ENCODE results near the gene PRR3. TPM values are rescaled to one million over a fixed set of nuclear protein-coding genes. Genes with fewer than 3 reads are reported as not detected.

Gene PRR3
- total and polyA plus RNA-seq, 9 of the 15 experiments (the other 6 are each of a cell fraction or from before 2014, with no cell fraction given), result 23.5 to 59.6 (median 28.8) TPM

DNA sequence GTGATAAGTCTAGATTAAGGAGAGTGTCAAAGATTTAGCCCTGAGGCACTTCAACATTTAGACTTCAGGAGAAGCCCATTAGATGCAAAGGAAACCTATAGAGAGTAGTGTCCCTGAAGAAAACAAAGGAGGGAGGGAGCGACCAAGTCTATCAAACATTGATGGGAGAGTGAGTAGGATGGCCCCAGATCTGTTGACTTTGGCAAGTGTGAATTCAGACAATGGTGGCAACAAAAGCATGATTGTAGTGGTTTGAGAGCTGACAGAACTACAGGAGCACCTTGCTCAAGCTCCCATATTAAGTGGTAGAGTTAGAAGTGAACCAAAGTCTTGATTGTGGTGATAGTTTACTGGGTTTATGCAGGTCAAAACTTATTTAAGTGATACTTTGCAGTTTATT, 13.2 kb downstream of the PRR3 start (continued):
- TF ChIP-seq SIX5 (IDR thresholded peaks at IDR 0.05; ENCODE audit: borderline replicate concordance in 1 of 2, insufficient read depth in 1 of 2, low read depth in 1 of 2, low read length in 2 of 2), result no peak

GRCh38 chr6:30570740-30571074, 13.6 kb downstream of the PRR3 start:
- peak overlapping the region; percentile 87 for H2AFZ ChIP-seq (ENCODE audit: low read depth, low read length)
- peaks cover 10% of the 10 kb centered on the region for H3K9me1 ChIP-seq (ENCODE audit: control insufficient read depth, insufficient read depth, low read length)
- DNase-seq (ENCODE audit: extremely low read depth in 1 of 4, low spot score in 3 of 4) (peak in 3 of 4 experiments; percentile 32 to 47 (median 46)), FAIRE-seq (no peak), ATAC-seq (peak; percentile 22)
- H3K4me1 ChIP-seq (replicated peaks in 1 of 2; ENCODE audit: control insufficient read depth in 2 of 2, insufficient read depth in 2 of 2, low read length in 2 of 2), result peaks cover 24 to 37% of the 10 kb centered on the region in 2 experiments
- in situ Hi-C loops (cut with MboI), result no loop called here
- no peaks in the 10 kb centered on the region for H3K27me3 ChIP-seq (ENCODE audit: control insufficient read depth in 2 of 2, insufficient read depth in 2 of 2, low read length in 2 of 2)
- H4K20me1 ChIP-seq (replicated peaks; ENCODE audit: control insufficient read depth, insufficient read depth, low read length), result peaks cover 12% of the 10 kb centered on the region; the same call in 1 of the 2 replicates
- WGBS (ENCODE audit: insufficient coverage, low coverage, missing lambda C conversion rate), result under 1% methylated on average over 18 of the region's 18 CpGs
- TSS peak; percentile 84 for BruUV-seq (replicated peaks)
- no peaks in the 10 kb centered on the region for H3K9me3 ChIP-seq (replicated peaks; ENCODE audit: control insufficient read depth, insufficient read depth, low read depth, low read length)
- ChIA-PET CTCF (ENCODE audit: low intra/inter-chr PET ratio) (no interaction called here), POLR2A (interaction anchor here (0.6 to 3.2 kb wide), 12 partner anchors 10 to 142 kb away, joined by 3 to 38 read pairs (median 6); partner anchors contain the start of genes GNL1 and PRR3)
- H3K79me2 ChIP-seq (ENCODE audit: control insufficient read depth, insufficient read depth, low read length), result peaks cover 62% of the 10 kb centered on the region
- peak overlapping the region; percentile 67 for H3K4me3 ChIP-seq
- peak overlapping the region; percentile 92 for H3K27ac ChIP-seq (ENCODE audit: extremely low read depth, low read depth, low read length)
- intact Hi-C loops (cut with micrococcal nuclease), result loop anchor here (1.0 kb wide), 1 partner anchor 13 kb away; the partner anchor contains the start of gene PRR3
- H3K4me2 ChIP-seq (ENCODE audit: insufficient read depth, low read length), result peak overlapping the region; percentile 90
- H3K9ac ChIP-seq (ENCODE audit: insufficient read depth in 1 of 2, low read depth in 2 of 2, low read length in 2 of 2), result peak overlapping the region; percentile 84 to 95
- H3K36me3 ChIP-seq (ENCODE audit: control insufficient read depth, insufficient read depth, low read length), result peaks cover 48% of the 10 kb centered on the region
- TF ChIP-seq ZNF699 (CRISPR knock-in tag; IDR thresholded peaks at IDR 0.05; ENCODE audit: insufficient replicate concordance) (no peak), GABPA (tag; conservative IDR thresholded peaks at IDR 0.05; ENCODE audit: low read depth) (no peak), PRMT5 (CRISPR knock-in tag; IDR thresholded peaks at IDR 0.05) (no peak), POLR2H (tag; IDR thresholded peaks at IDR 0.05; ENCODE audit: low read depth) (no peak), TRIM24 (IDR thresholded peaks at IDR 0.05) (0 out of 4 replicates have a peak, but pooled peaks of 1 of the 2 experiments have one; percentile 4), ZNF12 (CRISPR knock-in tag; IDR thresholded peaks at IDR 0.05) (0 out of 2 replicates have a peak, but pooled peaks have one; percentile 30), TAF15 (IDR thresholded peaks at IDR 0.05; ENCODE audit: low read depth, low read length) (no peak), SIX5 (IDR thresholded peaks at IDR 0.05; ENCODE audit: borderline replicate concordance in 1 of 2, insufficient read depth in 1 of 2, low read depth in 1 of 2, low read length in 2 of 2) (no peak), ATF6 (CRISPR knock-in tag; IDR thresholded peaks at IDR 0.05) (no peak), MCM2 (IDR thresholded peaks at IDR 0.05; ENCODE audit: low read depth) (no peak), SOX6 (IDR thresholded peaks at IDR 0.05) (no peak), ZNF583 (CRISPR knock-in tag; IDR thresholded peaks at IDR 0.05) (no peak), ZNF23 (CRISPR knock-in tag; IDR thresholded peaks at IDR 0.05) (no peak), ASH1L (IDR thresholded peaks at IDR 0.05; ENCODE audit: borderline replicate concordance, low read depth, partially characterized antibody) (peak; percentile 25), FOXM1 (IDR thresholded peaks at IDR 0.05; ENCODE audit: low read depth) (no peak), FOXM1 (CRISPR knock-in tag; IDR thresholded peaks at IDR 0.05; ENCODE audit: low read depth) (no peak), MCM7 (IDR thresholded peaks at IDR 0.05) (no peak), FUS (optimal IDR thresholded peaks at IDR 0.05; ENCODE audit: low read depth, low read length) (no peak), FOSL1 (tag; conservative IDR thresholded peaks at IDR 0.05) (no peak), CEBPB (tag; IDR thresholded peaks at IDR 0.05) (no peak)
- TF ChIP-seq, protein P1, sequence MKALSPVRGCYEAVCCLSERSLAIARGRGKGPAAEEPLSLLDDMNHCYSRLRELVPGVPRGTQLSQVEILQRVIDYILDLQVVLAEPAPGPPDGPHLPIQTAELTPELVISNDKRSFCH (CRISPR knock-in tag; IDR thresholded peaks at IDR 0.05), result no peak
- TF ChIP-seq, protein P1 (tag; IDR thresholded peaks at IDR 0.05), result 0 out of 2 replicates have a peak, but pooled peaks have one; percentile 14
